DND-41 (cell line): ENCODE measurements around the gene RPL35.

Experiments
- EZH2 ChIP-seq: IDR thresholded peaks from 3 replicates; pipeline ENCODE4 v1.6.1; 2012; ENCODE audit warnings: borderline replicate concordance, low read depth, mild to moderate bottlenecking, moderate library complexity, low read length, inconsistent platforms; ENCODE audit not compliant: severe bottlenecking
- TF ChIP-seq, protein P1 (sequence below): IDR thresholded peaks from 2 replicates; pipeline ENCODE4 v1.5.1; 2012; ENCODE audit warnings: borderline replicate concordance, low read length, moderate library complexity, mild to moderate bottlenecking; ENCODE audit not compliant: poor library complexity, severe bottlenecking; ENCODE audit errors: extremely low read depth

DNA sequence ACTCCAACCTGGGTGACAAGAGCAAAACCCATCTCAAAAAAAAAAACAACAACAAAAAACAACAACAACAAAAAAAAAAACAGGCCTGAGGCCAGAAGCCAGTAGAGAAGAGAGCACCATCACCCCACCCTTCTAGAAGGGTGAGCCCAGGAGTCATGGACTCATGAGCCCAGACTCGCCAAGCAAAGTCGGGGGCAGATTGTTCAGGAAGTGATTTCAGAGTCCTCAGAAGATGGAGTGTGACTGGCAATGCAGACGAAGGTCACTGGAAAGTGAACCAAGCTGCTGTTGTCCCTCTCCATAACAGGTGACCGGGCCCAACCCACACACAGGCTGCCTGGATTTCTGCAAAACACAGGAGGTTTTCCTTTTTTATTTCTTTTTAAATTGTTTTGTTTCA is 17.5 kb downstream of the RPL35 start:
- no peak for TF ChIP-seq EZH2
- TF ChIP-seq, protein P1, sequence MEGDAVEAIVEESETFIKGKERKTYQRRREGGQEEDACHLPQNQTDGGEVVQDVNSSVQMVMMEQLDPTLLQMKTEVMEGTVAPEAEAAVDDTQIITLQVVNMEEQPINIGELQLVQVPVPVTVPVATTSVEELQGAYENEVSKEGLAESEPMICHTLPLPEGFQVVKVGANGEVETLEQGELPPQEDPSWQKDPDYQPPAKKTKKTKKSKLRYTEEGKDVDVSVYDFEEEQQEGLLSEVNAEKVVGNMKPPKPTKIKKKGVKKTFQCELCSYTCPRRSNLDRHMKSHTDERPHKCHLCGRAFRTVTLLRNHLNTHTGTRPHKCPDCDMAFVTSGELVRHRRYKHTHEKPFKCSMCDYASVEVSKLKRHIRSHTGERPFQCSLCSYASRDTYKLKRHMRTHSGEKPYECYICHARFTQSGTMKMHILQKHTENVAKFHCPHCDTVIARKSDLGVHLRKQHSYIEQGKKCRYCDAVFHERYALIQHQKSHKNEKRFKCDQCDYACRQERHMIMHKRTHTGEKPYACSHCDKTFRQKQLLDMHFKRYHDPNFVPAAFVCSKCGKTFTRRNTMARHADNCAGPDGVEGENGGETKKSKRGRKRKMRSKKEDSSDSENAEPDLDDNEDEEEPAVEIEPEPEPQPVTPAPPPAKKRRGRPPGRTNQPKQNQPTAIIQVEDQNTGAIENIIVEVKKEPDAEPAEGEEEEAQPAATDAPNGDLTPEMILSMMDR, result no peak
